HepG2 (cell line): ENCODE data around the gene CCL16. TPM values are rescaled to one million over a fixed set of nuclear protein-coding genes. Genes with fewer than 3 reads are reported as not detected.

Source experiments
- FLYWCH1 ChIP-seq: sonication (generic); formaldehyde crosslinking; IDR thresholded peaks from 2 replicates; pipeline ENCODE4 v1.8.1; 2023; ENCODE audit warnings: mild to moderate bottlenecking, missing genetic modification reagents
- HNF4A ChIP-seq: sonication (generic); formaldehyde crosslinking; IDR thresholded peaks from 2 replicates; pipeline ENCODE4 v1.4.0; 2020; ENCODE audit warnings: missing genetic modification reagents
- MED1 ChIP-seq: sonication (generic); formaldehyde crosslinking; IDR thresholded peaks from 2 replicates; pipeline ENCODE4 v1.4.0; 2020; ENCODE audit warnings: missing genetic modification reagents
- SPEN ChIP-seq: sonication (generic); formaldehyde crosslinking; IDR thresholded peaks from 2 replicates; pipeline ENCODE4 v1.5.1; 2020; ENCODE audit warnings: low read depth, mild to moderate bottlenecking, missing genetic modification reagents
- SRY ChIP-seq: sonication (generic); formaldehyde crosslinking; IDR thresholded peaks from 2 replicates; pipeline ENCODE4 v1.8.0; 2022; ENCODE audit warnings: mild to moderate bottlenecking, missing genetic modification reagents
- ZFP41 ChIP-seq: sonication (generic); formaldehyde crosslinking; IDR thresholded peaks from 2 replicates; pipeline ENCODE4 v1.4.0; 2020; ENCODE audit warnings: mild to moderate bottlenecking, missing genetic modification reagents, borderline replicate concordance
- ZNF10 ChIP-seq: sonication (generic); formaldehyde crosslinking; IDR thresholded peaks from 2 replicates; pipeline ENCODE4 v1.4.0; 2020; ENCODE audit warnings: mild to moderate bottlenecking, low read depth, missing genetic modification reagents, borderline replicate concordance
- ZNF33A ChIP-seq: sonication (generic); formaldehyde crosslinking; IDR thresholded peaks from 2 replicates; pipeline ENCODE4 v1.5.1; 2020; ENCODE audit warnings: missing genetic modification reagents, mild to moderate bottlenecking, moderate library complexity, borderline replicate concordance
- ZNF367 ChIP-seq: sonication (generic); formaldehyde crosslinking; IDR thresholded peaks from 2 replicates; pipeline ENCODE4 v1.4.0; 2020; ENCODE audit warnings: missing genetic modification reagents, borderline replicate concordance
- ZNF570 ChIP-seq: sonication (generic); formaldehyde crosslinking; IDR thresholded peaks from 2 replicates; pipeline ENCODE4 v1.4.0; 2020; ENCODE audit warnings: mild to moderate bottlenecking, missing genetic modification reagents, borderline replicate concordance
- ZNF766 ChIP-seq: sonication (generic); formaldehyde crosslinking; IDR thresholded peaks from 2 replicates; pipeline ENCODE4 v1.5.0; 2020; ENCODE audit warnings: missing genetic modification reagents, borderline replicate concordance
- polyA plus RNA-seq, 8 experiments: library from polyadenylated mRNA; depleted of rRNA in 3 of 8; stranded (reverse) in 7 of 8; unstranded in 1 of 8; fragments of >200 nt; fragmentation: Illumina TruSeq in 4 of 8; extraction: Trizol in 4 of 8; gene quantifications; 2 replicates each; pipeline versions ENCODE4 v1.2.1 to v1.2.3, GENCODE V29; 2011 to 2016; ENCODE audit warnings: low read depth in 4 of 8, missing spikeins in 1 of 8, mixed read lengths in 1 of 8; ENCODE audit not compliant: insufficient read depth in 1 of 8
- total RNA-seq, 5 experiments: library from RNA; depleted of rRNA; stranded (reverse); fragments of >200 nt; fragmentation: Illumina TruSeq; extraction: Trizol; gene quantifications; 2 replicates each; pipeline ENCODE4 v1.2.3, GENCODE V29; 2016; ENCODE audit warnings: low read depth in 1 of 5
- TF ChIP-seq, protein P1 (sequence below): sonication (generic); formaldehyde crosslinking; IDR thresholded peaks from 2 replicates; pipeline ENCODE4 v1.9.0; 2021; ENCODE audit warnings: missing genetic modification reagents, mild to moderate bottlenecking, borderline replicate concordance
- TF ChIP-seq, protein P2 (sequence below): sonication (generic); formaldehyde crosslinking; IDR thresholded peaks from 2 replicates; pipeline ENCODE4 v1.5.0; 2020; ENCODE audit warnings: mild to moderate bottlenecking, low read depth, missing genetic modification reagents, borderline replicate concordance
- TF ChIP-seq, protein P3 (sequence below): sonication (generic); IDR thresholded peaks from 2 replicates; pipeline ENCODE4 v1.6.1; 2016; ENCODE audit warnings: low read depth, borderline replicate concordance
- TF ChIP-seq, protein P4 (sequence below): sonication (generic); formaldehyde crosslinking; IDR thresholded peaks from 2 replicates; pipeline ENCODE4 v1.4.0; 2020; ENCODE audit warnings: mild to moderate bottlenecking, missing genetic modification reagents
- TF ChIP-seq, protein P5 (sequence below): sonication (generic); formaldehyde crosslinking; IDR thresholded peaks from 2 replicates; pipeline ENCODE4 v1.5.1; 2020; ENCODE audit warnings: mild to moderate bottlenecking, missing genetic modification reagents, moderate library complexity
- TF ChIP-seq, protein P6 (sequence below): sonication (generic); formaldehyde crosslinking; IDR thresholded peaks from 2 replicates; pipeline ENCODE4 v1.4.0; 2020; ENCODE audit warnings: mild to moderate bottlenecking, missing genetic modification reagents
- TF ChIP-seq, protein P7 (sequence below): IDR thresholded peaks from 2 replicates; pipeline ENCODE4 v1.6.1; 2016; ENCODE audit warnings: low read depth, borderline replicate concordance

Gene CCL16
- total and polyA plus RNA-seq, 2 of the 13 experiments (the other 11 are each of a cell fraction or from before 2014, with no cell fraction given): 2.0 to 14.7 TPM

DNA sequence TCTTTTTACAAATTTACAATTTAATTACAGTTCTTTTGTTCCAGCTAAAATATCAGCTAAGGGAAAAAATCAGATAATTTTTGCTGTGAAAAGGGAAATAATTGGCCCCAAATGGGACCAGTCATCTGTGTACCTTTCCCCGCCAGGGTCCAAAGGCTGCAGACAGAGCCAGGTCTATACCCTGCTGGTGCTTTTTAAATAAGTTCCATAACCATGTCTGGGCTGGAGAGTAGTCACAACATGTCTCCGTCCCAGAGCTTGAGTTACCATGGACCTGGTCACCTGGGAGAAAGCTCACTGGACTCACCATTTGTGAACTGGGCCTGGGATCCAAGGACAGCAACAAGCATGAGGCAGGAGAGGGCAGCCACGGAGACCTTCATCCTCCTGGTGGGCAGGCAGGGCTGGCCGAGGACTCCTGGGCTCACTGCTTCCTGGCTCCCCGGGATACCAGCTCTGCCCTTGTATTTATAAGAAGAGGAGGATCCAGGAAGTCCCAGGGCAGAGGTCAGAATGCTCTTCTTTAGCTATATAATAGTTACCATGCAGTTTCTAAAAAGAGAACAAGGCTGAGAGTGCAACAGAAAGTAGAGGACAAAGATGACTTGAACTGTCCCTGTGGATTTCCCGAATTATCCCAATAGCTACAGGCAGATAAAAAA lies 19.9 kb upstream of the CCL16 start, which contains the start of gene CCL15 (continued):
- TF ChIP-seq, protein P1, sequence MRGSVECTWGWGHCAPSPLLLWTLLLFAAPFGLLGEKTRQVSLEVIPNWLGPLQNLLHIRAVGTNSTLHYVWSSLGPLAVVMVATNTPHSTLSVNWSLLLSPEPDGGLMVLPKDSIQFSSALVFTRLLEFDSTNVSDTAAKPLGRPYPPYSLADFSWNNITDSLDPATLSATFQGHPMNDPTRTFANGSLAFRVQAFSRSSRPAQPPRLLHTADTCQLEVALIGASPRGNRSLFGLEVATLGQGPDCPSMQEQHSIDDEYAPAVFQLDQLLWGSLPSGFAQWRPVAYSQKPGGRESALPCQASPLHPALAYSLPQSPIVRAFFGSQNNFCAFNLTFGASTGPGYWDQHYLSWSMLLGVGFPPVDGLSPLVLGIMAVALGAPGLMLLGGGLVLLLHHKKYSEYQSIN (CRISPR knock-in tag): no peak
- TF ChIP-seq ZFP41 (CRISPR knock-in tag) (no peak), ZNF10 (CRISPR knock-in tag) (no peak), ZNF367 (CRISPR knock-in tag) (no peak), FLYWCH1 (CRISPR knock-in tag) (no peak), SRY (CRISPR knock-in tag) (0 out of 2 replicates have a peak, but pooled peaks have one; percentile 11), ZNF766 (CRISPR knock-in tag) (no peak), ZNF570 (CRISPR knock-in tag) (no peak), SPEN (CRISPR knock-in tag) (no peak), MED1 (CRISPR knock-in tag) (0 out of 2 replicates have a peak, but pooled peaks have one; percentile 2), HNF4A (CRISPR knock-in tag) (peak; percentile 76), ZNF33A (CRISPR knock-in tag) (no peak)
- TF ChIP-seq, protein P2, sequence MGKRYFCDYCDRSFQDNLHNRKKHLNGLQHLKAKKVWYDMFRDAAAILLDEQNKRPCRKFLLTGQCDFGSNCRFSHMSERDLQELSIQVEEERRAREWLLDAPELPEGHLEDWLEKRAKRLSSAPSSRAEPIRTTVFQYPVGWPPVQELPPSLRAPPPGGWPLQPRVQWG: no peak
- TF ChIP-seq, protein P3, sequence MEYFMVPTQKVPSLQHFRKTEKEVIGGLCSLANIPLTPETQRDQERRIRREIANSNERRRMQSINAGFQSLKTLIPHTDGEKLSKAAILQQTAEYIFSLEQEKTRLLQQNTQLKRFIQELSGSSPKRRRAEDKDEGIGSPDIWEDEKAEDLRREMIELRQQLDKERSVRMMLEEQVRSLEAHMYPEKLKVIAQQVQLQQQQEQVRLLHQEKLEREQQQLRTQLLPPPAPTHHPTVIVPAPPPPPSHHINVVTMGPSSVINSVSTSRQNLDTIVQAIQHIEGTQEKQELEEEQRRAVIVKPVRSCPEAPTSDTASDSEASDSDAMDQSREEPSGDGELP: 0 out of 2 replicates have a peak, but pooled peaks have one; percentile 5
- TF ChIP-seq, protein P4, sequence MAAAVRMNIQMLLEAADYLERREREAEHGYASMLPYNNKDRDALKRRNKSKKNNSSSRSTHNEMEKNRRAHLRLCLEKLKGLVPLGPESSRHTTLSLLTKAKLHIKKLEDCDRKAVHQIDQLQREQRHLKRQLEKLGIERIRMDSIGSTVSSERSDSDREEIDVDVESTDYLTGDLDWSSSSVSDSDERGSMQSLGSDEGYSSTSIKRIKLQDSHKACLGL: no peak
- TF ChIP-seq, protein P5, sequence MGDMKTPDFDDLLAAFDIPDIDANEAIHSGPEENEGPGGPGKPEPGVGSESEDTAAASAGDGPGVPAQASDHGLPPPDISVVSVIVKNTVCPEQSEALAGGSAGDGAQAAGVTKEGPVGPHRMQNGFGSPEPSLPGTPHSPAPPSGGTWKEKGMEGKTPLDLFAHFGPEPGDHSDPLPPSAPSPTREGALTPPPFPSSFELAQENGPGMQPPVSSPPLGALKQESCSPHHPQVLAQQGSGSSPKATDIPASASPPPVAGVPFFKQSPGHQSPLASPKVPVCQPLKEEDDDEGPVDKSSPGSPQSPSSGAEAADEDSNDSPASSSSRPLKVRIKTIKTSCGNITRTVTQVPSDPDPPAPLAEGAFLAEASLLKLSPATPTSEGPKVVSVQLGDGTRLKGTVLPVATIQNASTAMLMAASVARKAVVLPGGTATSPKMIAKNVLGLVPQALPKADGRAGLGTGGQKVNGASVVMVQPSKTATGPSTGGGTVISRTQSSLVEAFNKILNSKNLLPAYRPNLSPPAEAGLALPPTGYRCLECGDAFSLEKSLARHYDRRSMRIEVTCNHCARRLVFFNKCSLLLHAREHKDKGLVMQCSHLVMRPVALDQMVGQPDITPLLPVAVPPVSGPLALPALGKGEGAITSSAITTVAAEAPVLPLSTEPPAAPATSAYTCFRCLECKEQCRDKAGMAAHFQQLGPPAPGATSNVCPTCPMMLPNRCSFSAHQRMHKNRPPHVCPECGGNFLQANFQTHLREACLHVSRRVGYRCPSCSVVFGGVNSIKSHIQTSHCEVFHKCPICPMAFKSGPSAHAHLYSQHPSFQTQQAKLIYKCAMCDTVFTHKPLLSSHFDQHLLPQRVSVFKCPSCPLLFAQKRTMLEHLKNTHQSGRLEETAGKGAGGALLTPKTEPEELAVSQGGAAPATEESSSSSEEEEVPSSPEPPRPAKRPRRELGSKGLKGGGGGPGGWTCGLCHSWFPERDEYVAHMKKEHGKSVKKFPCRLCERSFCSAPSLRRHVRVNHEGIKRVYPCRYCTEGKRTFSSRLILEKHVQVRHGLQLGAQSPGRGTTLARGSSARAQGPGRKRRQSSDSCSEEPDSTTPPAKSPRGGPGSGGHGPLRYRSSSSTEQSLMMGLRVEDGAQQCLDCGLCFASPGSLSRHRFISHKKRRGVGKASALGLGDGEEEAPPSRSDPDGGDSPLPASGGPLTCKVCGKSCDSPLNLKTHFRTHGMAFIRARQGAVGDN (CRISPR knock-in tag): peak; percentile 62
- TF ChIP-seq, protein P6, sequence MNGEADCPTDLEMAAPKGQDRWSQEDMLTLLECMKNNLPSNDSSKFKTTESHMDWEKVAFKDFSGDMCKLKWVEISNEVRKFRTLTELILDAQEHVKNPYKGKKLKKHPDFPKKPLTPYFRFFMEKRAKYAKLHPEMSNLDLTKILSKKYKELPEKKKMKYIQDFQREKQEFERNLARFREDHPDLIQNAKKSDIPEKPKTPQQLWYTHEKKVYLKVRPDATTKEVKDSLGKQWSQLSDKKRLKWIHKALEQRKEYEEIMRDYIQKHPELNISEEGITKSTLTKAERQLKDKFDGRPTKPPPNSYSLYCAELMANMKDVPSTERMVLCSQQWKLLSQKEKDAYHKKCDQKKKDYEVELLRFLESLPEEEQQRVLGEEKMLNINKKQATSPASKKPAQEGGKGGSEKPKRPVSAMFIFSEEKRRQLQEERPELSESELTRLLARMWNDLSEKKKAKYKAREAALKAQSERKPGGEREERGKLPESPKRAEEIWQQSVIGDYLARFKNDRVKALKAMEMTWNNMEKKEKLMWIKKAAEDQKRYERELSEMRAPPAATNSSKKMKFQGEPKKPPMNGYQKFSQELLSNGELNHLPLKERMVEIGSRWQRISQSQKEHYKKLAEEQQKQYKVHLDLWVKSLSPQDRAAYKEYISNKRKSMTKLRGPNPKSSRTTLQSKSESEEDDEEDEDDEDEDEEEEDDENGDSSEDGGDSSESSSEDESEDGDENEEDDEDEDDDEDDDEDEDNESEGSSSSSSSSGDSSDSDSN (CRISPR knock-in tag): peak; percentile 25; the same call in 1 of the 2 replicates
- TF ChIP-seq, protein P7, sequence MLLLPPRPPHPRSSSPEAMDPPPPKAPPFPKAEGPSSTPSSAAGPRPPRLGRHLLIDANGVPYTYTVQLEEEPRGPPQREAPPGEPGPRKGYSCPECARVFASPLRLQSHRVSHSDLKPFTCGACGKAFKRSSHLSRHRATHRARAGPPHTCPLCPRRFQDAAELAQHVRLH (CRISPR knock-in tag): peak; percentile 52; the same call in 1 of the 2 replicates
